T1000 (cell line): ENCODE data around the gene BCL2L14.

Source experiments
- DNase-seq: peaks from one replicate; lab custom pipeline; 2025; ENCODE audit warnings: mixed read lengths; lab: John Stamatoyannopoulos, UW

The BCL2L14 gene

GRCh38 chr12:12070674-12071656, at the start of gene BCL2L14:
TSS of gene BCL2L14 (plus strand) at chr12:12070939. CDS start at chr12:12079306, 8,367 bp downstream.
- DNase-seq: no peak

GRCh38 chr12:12022306-12022936, 48.3 kb upstream of the BCL2L14 start:
- no peak for DNase-seq

GRCh38 chr12:12023456-12023855, 47.3 kb upstream of the BCL2L14 start:
- DNase-seq: no peak

- DNase-seq: no peak
Measured at GRCh38 chr12:12024911-12025682, 45.6 kb upstream of the BCL2L14 start.

GRCh38 chr12:12025799-12026386, 44.8 kb upstream of the BCL2L14 start:
- no peak for DNase-seq

- DNase-seq: no peak
Measured at GRCh38 chr12:12028668-12029402, 41.9 kb upstream of the BCL2L14 start.

- DNase-seq: no peak
Measured at GRCh38 chr12:12029653-12030052, 41.1 kb upstream of the BCL2L14 start.

GRCh38 chr12:12032260-12032791, 38.4 kb upstream of the BCL2L14 start:
- no peak for DNase-seq

- DNase-seq: peak; percentile 44
Measured at GRCh38 chr12:12032851-12033797, 37.6 kb upstream of the BCL2L14 start.

GRCh38 chr12:12033824-12034223, 36.9 kb upstream of the BCL2L14 start:
- no peak for DNase-seq

- DNase-seq: no peak
Measured at GRCh38 chr12:12034344-12034743, 36.4 kb upstream of the BCL2L14 start.

- no peak for DNase-seq
Measured at GRCh38 chr12:12035229-12035628, 35.5 kb upstream of the BCL2L14 start.

- DNase-seq: no peak
Measured at GRCh38 chr12:12036901-12037300, 33.8 kb upstream of the BCL2L14 start.

- DNase-seq: no peak
Measured at GRCh38 chr12:12039897-12040296, 30.8 kb upstream of the BCL2L14 start.

- DNase-seq: no peak
Measured at GRCh38 chr12:12046401-12046800, 24.3 kb upstream of the BCL2L14 start.

- no peak for DNase-seq
Measured at GRCh38 chr12:12047682-12048081, 23.1 kb upstream of the BCL2L14 start.

- no peak for DNase-seq
Measured at GRCh38 chr12:12048266-12048665, 22.5 kb upstream of the BCL2L14 start.

GRCh38 chr12:12048714-12049113, 22.0 kb upstream of the BCL2L14 start:
- DNase-seq: no peak

GRCh38 chr12:12051668-12052067, 19.1 kb upstream of the BCL2L14 start:
- no peak for DNase-seq

GRCh38 chr12:12054993-12055392, 15.7 kb upstream of the BCL2L14 start:
- no peak for DNase-seq
